Peyer's patch (tissue), 4 donors: ENCODE results near the gene PROK2.

ENCODE experiments used
- POLR2A ChIP-seq, 2 donors: fragments of 450-650 bp; IDR thresholded peaks; one replicate each; pipeline ENCODE4 v1.5.1; 2017; ENCODE audit warnings: antibody characterized with exemption in 2 of 2, mild to moderate bottlenecking in 2 of 2, moderate library complexity in 2 of 2
- TF ChIP-seq, protein P1 (sequence below), 6 experiments: fragments of 450-650 bp in 4 of 6; fragments of 200-600 bp in 2 of 6; sonication (generic) in 1 of 6; IDR thresholded peaks; one replicate each; pipeline ENCODE4 v1.5.1; 2017 to 2019; ENCODE audit warnings: antibody characterized with exemption in 6 of 6, mild to moderate bottlenecking in 3 of 6, moderate library complexity in 1 of 6

DNA sequence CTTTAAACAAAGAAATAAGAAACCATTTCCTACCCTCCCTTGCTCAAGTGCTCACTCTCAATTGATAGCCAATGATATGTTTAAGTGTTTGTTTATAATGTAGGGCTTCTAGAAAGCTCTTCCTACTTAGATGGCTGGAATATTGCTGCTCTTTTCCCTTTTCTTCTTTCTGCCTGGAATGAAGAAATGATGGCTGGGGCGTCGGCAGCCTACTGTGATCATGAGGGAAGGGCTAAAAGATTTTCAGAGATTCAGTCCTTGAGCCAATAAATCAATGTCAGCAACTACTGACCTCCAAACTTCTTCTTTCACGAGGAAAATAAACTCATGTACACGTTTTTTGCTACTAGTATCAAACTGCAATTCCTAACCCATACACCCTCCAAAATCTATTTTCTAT is 33.3 kb downstream of the PROK2 start:
- TF ChIP-seq, protein P1, sequence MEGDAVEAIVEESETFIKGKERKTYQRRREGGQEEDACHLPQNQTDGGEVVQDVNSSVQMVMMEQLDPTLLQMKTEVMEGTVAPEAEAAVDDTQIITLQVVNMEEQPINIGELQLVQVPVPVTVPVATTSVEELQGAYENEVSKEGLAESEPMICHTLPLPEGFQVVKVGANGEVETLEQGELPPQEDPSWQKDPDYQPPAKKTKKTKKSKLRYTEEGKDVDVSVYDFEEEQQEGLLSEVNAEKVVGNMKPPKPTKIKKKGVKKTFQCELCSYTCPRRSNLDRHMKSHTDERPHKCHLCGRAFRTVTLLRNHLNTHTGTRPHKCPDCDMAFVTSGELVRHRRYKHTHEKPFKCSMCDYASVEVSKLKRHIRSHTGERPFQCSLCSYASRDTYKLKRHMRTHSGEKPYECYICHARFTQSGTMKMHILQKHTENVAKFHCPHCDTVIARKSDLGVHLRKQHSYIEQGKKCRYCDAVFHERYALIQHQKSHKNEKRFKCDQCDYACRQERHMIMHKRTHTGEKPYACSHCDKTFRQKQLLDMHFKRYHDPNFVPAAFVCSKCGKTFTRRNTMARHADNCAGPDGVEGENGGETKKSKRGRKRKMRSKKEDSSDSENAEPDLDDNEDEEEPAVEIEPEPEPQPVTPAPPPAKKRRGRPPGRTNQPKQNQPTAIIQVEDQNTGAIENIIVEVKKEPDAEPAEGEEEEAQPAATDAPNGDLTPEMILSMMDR (IDR thresholded peaks at IDR 0.05) = no peak
- no peak for TF ChIP-seq POLR2A (IDR thresholded peaks at IDR 0.05)
